Activated naive CD8-positive, alpha-beta T cell (primary cell): ENCODE data around the gene ARNT2.

Source experiments
- H3K27ac Mint-ChIP-seq: one replicate; pipeline ENCODE4 v1.8.0; 2021; ENCODE audit warnings: mixed read lengths
- H3K27me3 Mint-ChIP-seq: one replicate; pipeline ENCODE4 v1.8.0; 2021; ENCODE audit warnings: mixed read lengths
- H3K36me3 Mint-ChIP-seq: one replicate; pipeline ENCODE4 v1.8.0; 2021; ENCODE audit warnings: mixed read lengths
- H3K4me1 Mint-ChIP-seq: one replicate; pipeline ENCODE4 v1.8.0; 2021; ENCODE audit warnings: low read depth, mixed read lengths
- H3K4me3 Mint-ChIP-seq: one replicate; pipeline ENCODE4 v1.8.0; 2021; ENCODE audit warnings: mild to moderate bottlenecking, mixed read lengths
- H3K9me3 Mint-ChIP-seq: one replicate; pipeline ENCODE4 v1.8.0; 2021; ENCODE audit warnings: low read depth, mixed read lengths

ARNT2 gene

DNA sequence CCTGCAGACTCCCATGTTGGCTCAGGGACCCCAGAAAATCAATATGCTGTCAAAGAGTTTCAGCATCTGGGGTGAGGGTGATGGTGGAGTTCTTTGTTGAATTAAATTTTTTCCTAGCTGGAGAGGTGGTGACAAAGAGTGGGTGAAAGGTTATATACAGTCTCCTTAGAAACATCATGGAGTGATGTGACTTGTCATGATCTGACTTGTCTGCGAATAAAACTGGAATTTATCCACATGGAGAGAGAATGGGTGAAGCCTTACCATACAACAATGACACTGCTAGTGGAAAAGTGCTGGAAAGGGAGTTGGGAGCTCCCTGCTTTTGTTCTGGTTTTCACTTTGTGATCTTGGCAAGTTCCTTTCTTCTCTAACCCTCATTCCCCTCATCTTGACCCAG lies 75.0 kb downstream of the ARNT2 start:
- Mint-ChIP-seq H3K27ac (no peak overlapping the region), H3K27me3 (peaks cover 2% of the 10 kb centered on the region), H3K9me3 (peaks cover 10% of the 10 kb centered on the region), H3K4me3 (no peak overlapping the region), H3K36me3 (no peaks in the 10 kb centered on the region), H3K4me1 (no peaks in the 10 kb centered on the region)

GRCh38 chr15:80480171-80480811 lies 76.1 kb downstream of the ARNT2 start:
- no peak overlapping the region for H3K4me3 Mint-ChIP-seq
- H3K27ac Mint-ChIP-seq, result no peak overlapping the region
- H3K36me3 Mint-ChIP-seq, result no peaks in the 10 kb centered on the region
- H3K27me3 Mint-ChIP-seq, result peaks cover 2% of the 10 kb centered on the region
- H3K9me3 Mint-ChIP-seq, result peaks cover 10% of the 10 kb centered on the region
- H3K4me1 Mint-ChIP-seq, result no peaks in the 10 kb centered on the region

- no peak overlapping the region for H3K27ac Mint-ChIP-seq
- peaks cover 5% of the 10 kb centered on the region for H3K9me3 Mint-ChIP-seq
- H3K36me3 Mint-ChIP-seq, result no peaks in the 10 kb centered on the region
Measured at GRCh38 chr15:80480909-80481308, 76.7 kb downstream of the ARNT2 start.

DNA sequence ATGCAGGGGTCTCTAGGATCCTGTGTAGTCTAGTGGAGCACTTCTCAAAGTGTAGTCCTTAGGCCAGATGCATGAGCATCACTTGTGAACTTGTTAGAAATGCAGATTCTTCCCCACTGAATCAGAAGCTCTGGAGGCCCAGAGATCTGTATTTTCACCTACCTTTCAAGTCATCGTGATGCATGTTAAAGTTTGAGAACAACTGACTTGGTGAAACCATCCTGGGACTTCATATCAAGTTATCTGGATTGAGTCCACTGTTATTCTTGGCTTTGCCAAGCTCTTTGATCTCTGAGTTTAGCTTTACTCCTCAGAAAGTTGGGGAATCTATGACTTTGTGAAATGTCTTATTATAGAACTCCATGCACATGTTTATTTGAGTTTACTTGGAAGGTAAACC lies 78.5 kb downstream of the ARNT2 start:
- Mint-ChIP-seq H3K27me3 (peaks cover 3% of the 10 kb centered on the region), H3K9me3 (no peaks in the 10 kb centered on the region), H3K27ac (no peak overlapping the region), H3K36me3 (no peaks in the 10 kb centered on the region), H3K4me1 (no peaks in the 10 kb centered on the region), H3K4me3 (no peak overlapping the region)

More at GRCh38 chr15:80480909-80481308, 76.7 kb downstream of the ARNT2 start:
- no peaks in the 10 kb centered on the region for H3K4me1 Mint-ChIP-seq
- no peak overlapping the region for H3K4me3 Mint-ChIP-seq
- peaks cover 2% of the 10 kb centered on the region for H3K27me3 Mint-ChIP-seq

- H3K27ac Mint-ChIP-seq, result no peak overlapping the region
- H3K27me3 Mint-ChIP-seq, result peaks cover 3% of the 10 kb centered on the region
- H3K36me3 Mint-ChIP-seq, result no peaks in the 10 kb centered on the region
- H3K4me3 Mint-ChIP-seq, result no peak overlapping the region
- H3K9me3 Mint-ChIP-seq, result no peaks in the 10 kb centered on the region
- H3K4me1 Mint-ChIP-seq, result no peaks in the 10 kb centered on the region
Measured at GRCh38 chr15:80483725-80484161, 79.6 kb downstream of the ARNT2 start.

DNA sequence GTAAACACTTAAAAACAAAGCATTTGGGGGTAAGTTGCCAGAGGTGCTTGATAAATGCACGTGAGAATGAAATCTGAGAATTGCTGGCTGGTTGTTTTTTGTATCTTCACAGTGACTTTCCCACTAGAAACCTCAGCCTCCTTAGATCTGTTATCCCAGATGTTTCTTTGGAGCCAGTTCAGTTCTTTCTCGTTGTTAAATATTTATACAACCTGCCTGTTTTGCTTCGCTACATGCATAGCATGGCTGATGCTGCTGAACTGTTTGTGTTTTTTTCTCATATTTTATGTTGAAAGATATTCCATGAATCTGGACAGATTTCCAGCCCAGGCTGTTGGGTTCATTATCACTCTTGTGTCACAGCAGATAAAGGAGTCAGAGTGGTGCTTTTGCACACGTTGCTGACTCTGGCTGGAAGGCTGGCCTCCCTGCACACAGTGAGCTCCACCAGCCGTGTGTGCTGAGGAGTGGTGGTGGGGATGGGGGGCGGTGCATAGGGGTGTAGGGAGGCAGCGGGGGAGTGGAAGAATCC lies 80.2 kb downstream of the ARNT2 start:
- Mint-ChIP-seq H3K27ac (no peak overlapping the region), H3K9me3 (no peaks in the 10 kb centered on the region), H3K36me3 (no peaks in the 10 kb centered on the region), H3K27me3 (peaks cover 3% of the 10 kb centered on the region), H3K4me3 (no peak overlapping the region), H3K4me1 (no peaks in the 10 kb centered on the region)

DNA sequence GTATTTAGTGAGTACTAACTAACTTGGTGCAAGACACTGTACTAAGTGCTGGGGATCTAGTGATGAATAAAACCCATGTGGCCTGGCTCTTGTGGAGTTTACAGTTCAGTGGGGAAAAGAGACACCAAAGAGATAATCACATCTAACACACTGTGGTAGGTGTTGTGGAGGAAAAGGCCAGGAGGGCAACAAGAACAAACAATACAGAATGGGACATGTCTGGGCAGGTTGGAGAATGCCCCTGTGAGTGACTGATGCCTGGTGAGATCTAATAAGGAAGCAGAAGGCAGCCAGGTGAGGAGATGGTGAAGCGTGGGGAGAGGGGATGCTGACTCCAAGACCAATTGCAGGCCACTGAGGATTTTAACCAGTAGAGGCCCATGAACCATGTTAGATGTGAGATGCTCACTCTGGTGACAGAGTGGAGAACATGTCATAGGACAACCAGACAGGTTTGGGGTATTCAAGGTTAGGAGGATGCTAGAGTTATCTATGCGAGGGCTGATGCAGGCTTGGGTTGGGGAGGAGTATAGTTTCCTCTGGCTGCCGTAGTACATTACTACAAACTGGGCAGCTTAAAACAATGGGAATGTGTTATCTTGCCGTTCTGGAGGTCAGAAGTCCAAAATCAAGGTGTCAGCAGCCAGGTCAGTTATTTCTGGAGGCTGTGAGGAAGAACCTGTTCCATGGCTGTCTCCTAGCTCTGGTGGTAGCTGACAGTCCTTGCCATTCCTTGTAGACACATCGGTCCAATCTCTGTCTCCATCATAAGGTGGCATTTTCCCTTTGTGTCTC lies 81.4 kb downstream of the ARNT2 start:
- no peaks in the 10 kb centered on the region for H3K4me1 Mint-ChIP-seq
- H3K9me3 Mint-ChIP-seq, result no peaks in the 10 kb centered on the region
- no peak overlapping the region for H3K27ac Mint-ChIP-seq
- peaks cover 3% of the 10 kb centered on the region for H3K27me3 Mint-ChIP-seq
- H3K4me3 Mint-ChIP-seq, result no peak overlapping the region
- H3K36me3 Mint-ChIP-seq, result no peaks in the 10 kb centered on the region

DNA sequence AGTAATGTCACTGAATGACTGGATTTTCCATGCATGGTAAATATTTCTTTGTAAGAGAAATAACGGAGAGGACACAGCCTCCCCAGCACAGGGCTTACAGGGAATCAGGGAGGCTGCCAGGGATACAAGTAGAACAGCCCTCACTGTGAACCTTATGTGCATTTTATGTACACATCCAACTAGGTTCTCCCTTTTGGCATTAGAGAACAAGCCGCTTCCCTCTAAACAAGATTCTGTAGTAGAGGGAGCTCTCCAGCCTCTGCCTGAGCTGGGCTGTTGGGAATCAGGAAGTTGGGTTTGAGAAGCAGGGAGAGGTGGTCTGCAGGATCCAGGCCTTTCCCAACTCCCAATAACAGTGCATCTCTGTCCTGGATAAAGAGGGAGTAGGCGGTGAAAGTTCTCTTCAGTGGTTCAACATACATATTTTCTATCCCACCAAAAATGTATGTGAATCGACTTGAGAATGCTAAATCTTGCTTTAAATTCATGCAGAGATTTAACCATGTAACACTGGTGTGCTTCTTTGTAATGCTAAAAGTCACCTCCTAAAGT lies 83.7 kb downstream of the ARNT2 start:
- no peaks in the 10 kb centered on the region for H3K4me1 Mint-ChIP-seq
- H3K9me3 Mint-ChIP-seq, result no peaks in the 10 kb centered on the region
- no peak overlapping the region for H3K4me3 Mint-ChIP-seq
- no peak overlapping the region for H3K27ac Mint-ChIP-seq
- peaks cover 1% of the 10 kb centered on the region for H3K27me3 Mint-ChIP-seq
- H3K36me3 Mint-ChIP-seq, result no peaks in the 10 kb centered on the region

GRCh38 chr15:80489030-80489594 lies 84.9 kb downstream of the ARNT2 start:
- Mint-ChIP-seq H3K4me3 (no peak overlapping the region), H3K27ac (no peak overlapping the region), H3K9me3 (no peaks in the 10 kb centered on the region), H3K4me1 (no peaks in the 10 kb centered on the region), H3K36me3 (no peaks in the 10 kb centered on the region), H3K27me3 (peaks cover 1% of the 10 kb centered on the region)

DNA sequence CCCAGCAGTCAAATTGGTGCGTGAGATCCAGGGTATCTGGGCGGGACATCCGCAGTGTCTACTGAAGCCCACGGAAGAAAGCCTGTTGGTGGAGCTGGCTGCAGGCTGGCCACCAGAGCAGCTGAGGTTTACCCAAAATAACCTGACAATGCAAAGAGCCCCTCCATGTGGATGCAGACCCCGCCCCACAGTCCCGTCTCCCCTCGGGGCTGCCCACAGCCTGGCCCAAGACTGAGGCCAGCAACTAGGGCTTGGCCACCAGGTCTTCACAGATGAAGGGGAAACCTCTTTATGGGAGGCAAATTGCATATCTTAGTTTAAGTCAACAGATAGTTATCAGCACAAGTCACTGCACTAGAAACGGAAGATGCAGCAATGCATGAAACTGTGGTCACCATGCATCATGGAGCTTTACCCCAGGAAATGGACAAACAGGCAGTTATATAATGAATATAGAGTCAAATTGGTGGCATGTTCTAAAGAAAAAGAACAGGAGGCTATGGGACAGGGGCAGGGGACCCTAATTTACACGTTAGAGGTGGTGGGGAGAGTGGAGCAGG lies 86.3 kb downstream of the ARNT2 start:
- Mint-ChIP-seq H3K36me3 (no peaks in the 10 kb centered on the region), H3K4me3 (no peak overlapping the region), H3K4me1 (no peaks in the 10 kb centered on the region), H3K27me3 (peaks cover 1% of the 10 kb centered on the region), H3K9me3 (no peaks in the 10 kb centered on the region), H3K27ac (no peak overlapping the region)

GRCh38 chr15:80491163-80491847 lies 87.1 kb downstream of the ARNT2 start:
- Mint-ChIP-seq H3K4me1 (no peaks in the 10 kb centered on the region), H3K4me3 (no peak overlapping the region), H3K27me3 (peaks cover 1% of the 10 kb centered on the region), H3K36me3 (no peaks in the 10 kb centered on the region), H3K27ac (no peak overlapping the region), H3K9me3 (no peaks in the 10 kb centered on the region)

- Mint-ChIP-seq H3K27ac (no peak overlapping the region), H3K4me1 (no peaks in the 10 kb centered on the region), H3K4me3 (no peak overlapping the region), H3K9me3 (no peaks in the 10 kb centered on the region), H3K27me3 (no peaks in the 10 kb centered on the region), H3K36me3 (no peaks in the 10 kb centered on the region)
Measured at GRCh38 chr15:80492409-80492808, 88.2 kb downstream of the ARNT2 start.

DNA sequence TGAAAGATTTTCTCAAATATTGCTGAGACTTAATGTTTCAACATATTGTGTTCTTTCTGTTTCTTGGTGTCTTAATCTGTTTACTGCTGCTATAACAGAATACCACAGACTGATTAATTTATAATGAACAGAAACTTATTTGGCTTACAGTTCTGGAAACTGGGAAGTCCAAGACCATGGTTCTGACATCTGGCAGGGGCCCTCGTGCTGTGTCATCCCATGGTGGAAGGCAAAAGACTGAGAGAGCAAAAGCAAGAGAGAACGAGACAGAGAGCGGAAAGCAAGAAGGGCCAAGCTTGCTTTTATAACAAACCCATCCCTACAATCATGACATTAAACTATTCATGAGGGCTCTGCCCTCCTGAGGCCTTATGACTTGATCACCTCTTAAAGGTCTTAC lies 88.7 kb downstream of the ARNT2 start:
- Mint-ChIP-seq H3K4me3 (no peak overlapping the region), H3K9me3 (no peaks in the 10 kb centered on the region), H3K27ac (no peak overlapping the region), H3K36me3 (no peaks in the 10 kb centered on the region), H3K4me1 (no peaks in the 10 kb centered on the region), H3K27me3 (no peaks in the 10 kb centered on the region)

GRCh38 chr15:80494351-80494751 lies 90.2 kb downstream of the ARNT2 start:
- no peaks in the 10 kb centered on the region for H3K36me3 Mint-ChIP-seq
- no peak overlapping the region for H3K4me3 Mint-ChIP-seq
- no peaks in the 10 kb centered on the region for H3K9me3 Mint-ChIP-seq
- no peaks in the 10 kb centered on the region for H3K4me1 Mint-ChIP-seq
- H3K27me3 Mint-ChIP-seq, result no peaks in the 10 kb centered on the region
- H3K27ac Mint-ChIP-seq, result no peak overlapping the region
